Caco-2 (cell line): ENCODE data around the gene PAXIP1. TPM values are rescaled to one million over a fixed set of nuclear protein-coding genes. Genes with fewer than 3 reads are reported as not detected.

ENCODE experiments used
- BruUV-seq: library from RNA; stranded (reverse); fragments of 400-500 nt; replicated peaks from 2 replicates; lab custom pipeline; 2021; lab: Mats Ljungman, UMichigan
- CTCF ChIA-PET: fragments of 300-600 bp; sonication (Branson Sonifier 250); formaldehyde crosslinking; loops from one replicate; lab custom pipeline; 2022; ENCODE audit warnings: antibody characterized with exemption; lab: Charles Lee
- POLR2A ChIA-PET: fragments of 300-600 bp; sonication (Branson Sonifier 250); formaldehyde crosslinking; loops from one replicate; lab custom pipeline; 2022; ENCODE audit warnings: antibody characterized with exemption; lab: Charles Lee
- DNase-seq, 2 experiments: peaks; one replicate each; pipeline versions ENCODE4 v3.0.0 to v3.0.0-alpha.2; 2020 to 2022
- H3K27me3 ChIP-seq: replicated peaks from 2 replicates; pipeline ENCODE4 v1.6.0; 2011; ENCODE audit warnings: low read length; ENCODE audit not compliant: control insufficient read depth, insufficient read depth
- H3K36me3 ChIP-seq: 2 replicates; pipeline ENCODE4 v1.5.1; 2011; ENCODE audit warnings: low read length; ENCODE audit not compliant: control insufficient read depth, insufficient read depth
- H3K4me1 ChIP-seq: fragments of 250-450 bp; sonication (Bioruptor Pico); 2 replicates; pipeline ENCODE4 v1.5.1; 2020; ENCODE audit warnings: mild to moderate bottlenecking
- H3K4me3 ChIP-seq: 2 replicates; pipeline ENCODE4 v1.5.1; 2011; ENCODE audit warnings: low read depth, mild to moderate bottlenecking, control low read depth, low read length
- H3K9me3 ChIP-seq: fragments of 250-450 bp; sonication (Bioruptor Pico); 2 replicates; pipeline ENCODE4 v1.5.1; 2020; ENCODE audit warnings: mild to moderate bottlenecking, moderate library complexity
- H3K27ac Mint-ChIP-seq: one replicate; pipeline ENCODE4 v1.8.0; 2022; ENCODE audit warnings: mixed read lengths; ENCODE audit not compliant: unreplicated experiment
- H3K27me3 Mint-ChIP-seq: one replicate; pipeline ENCODE4 v1.8.0; 2022; ENCODE audit warnings: mixed read lengths; ENCODE audit not compliant: insufficient read depth, unreplicated experiment
- H3K36me3 Mint-ChIP-seq: one replicate; pipeline ENCODE4 v1.8.0; 2022; ENCODE audit warnings: mild to moderate bottlenecking, mixed read lengths; ENCODE audit not compliant: insufficient read depth, unreplicated experiment
- H3K4me1 Mint-ChIP-seq: one replicate; pipeline ENCODE4 v1.8.0; 2022; ENCODE audit warnings: low read depth, mixed read lengths; ENCODE audit not compliant: unreplicated experiment
- H3K4me3 Mint-ChIP-seq: one replicate; pipeline ENCODE4 v1.8.0; 2022; ENCODE audit warnings: mild to moderate bottlenecking, moderate library complexity, mixed read lengths; ENCODE audit not compliant: unreplicated experiment
- H3K9me3 Mint-ChIP-seq: one replicate; pipeline ENCODE4 v1.8.0; 2022; ENCODE audit warnings: mixed read lengths; ENCODE audit not compliant: unreplicated experiment
- CTCF ChIP-seq, 2 experiments: fragments of 200-600 bp in 1 of 2; IDR thresholded peaks; 1 replicate in 1 of 2; 2 replicates in 1 of 2; pipeline versions ENCODE4 v1.5.1 to v1.8.0; 2011 to 2022; ENCODE audit warnings: antibody characterized with exemption in 1 of 2, control low read depth in 1 of 2, inconsistent platforms in 1 of 2, low read depth in 1 of 2, low read length in 1 of 2, mild to moderate bottlenecking in 1 of 2, moderate library complexity in 1 of 2; ENCODE audit not compliant: insufficient read depth in 1 of 2, severe bottlenecking in 1 of 2, unreplicated experiment in 1 of 2
- intact Hi-C: fragments of 100-400 bp; cut with micrococcal nuclease; formaldehyde crosslinking; loops from one replicate; pipeline ENCODE4 v1.10.0; 2022; ENCODE audit not compliant: unreplicated experiment
- total RNA-seq: library from RNA; stranded (reverse); gene quantifications from 2 replicates; pipeline ENCODE4 v1.2.3, GENCODE V29; 2022

The PAXIP1 gene
- total RNA-seq, 1 experiment from 2014 or later = 31.5 TPM

- Histone ChIP-seq H3K36me3 (no peaks in the 10 kb centered on the region), H3K4me1 (no peaks in the 10 kb centered on the region), H3K9me3 (peaks cover 15% of the 10 kb centered on the region), H3K4me3 (no peak overlapping the region), H3K27me3 (no peaks in the 10 kb centered on the region)
- H3K27ac Mint-ChIP-seq = no peak overlapping the region
- H3K36me3 Mint-ChIP-seq = peaks cover 6% of the 10 kb centered on the region
- no peaks in the 10 kb centered on the region for H3K4me1 Mint-ChIP-seq
- TF ChIP-seq CTCF (IDR thresholded peaks at IDR 0.05; ENCODE audit: insufficient read depth in 1 of 2, low read depth in 1 of 2, low read length in 1 of 2, severe bottlenecking in 1 of 2, unreplicated experiment in 1 of 2) = no peak
- ChIA-PET POLR2A (no interaction called here), CTCF (no interaction called here)
- no TSS peak for BruUV-seq
- peaks cover 32% of the 10 kb centered on the region for H3K9me3 Mint-ChIP-seq
- no peak for DNase-seq
- intact Hi-C loops = loop anchor here (5.0 to 10.0 kb wide), 2 partner anchors 41 to 77 kb away; no protein-coding TSS in a partner anchor
- H3K27me3 Mint-ChIP-seq = no peaks in the 10 kb centered on the region
- no peak overlapping the region for H3K4me3 Mint-ChIP-seq
Observed at GRCh38 chr7:154911411-154911810, 91.5 kb downstream of the PAXIP1 start.

- CTCF ChIA-PET = no interaction called here
Observed at GRCh38 chr7:154910977-154911376, 91.9 kb downstream of the PAXIP1 start.

GRCh38 chr7:154910125-154910524, 92.8 kb downstream of the PAXIP1 start:
- no peaks in the 10 kb centered on the region for H3K27me3 ChIP-seq
- DNase-seq = no peak
- ChIA-PET POLR2A (no interaction called here), CTCF (no interaction called here)
- H3K36me3 Mint-ChIP-seq = peaks cover 6% of the 10 kb centered on the region
- no TSS peak for BruUV-seq
- no peak overlapping the region for H3K27ac Mint-ChIP-seq
- H3K27me3 Mint-ChIP-seq = no peaks in the 10 kb centered on the region
- H3K4me3 ChIP-seq = no peak overlapping the region
- H3K9me3 Mint-ChIP-seq = peaks cover 32% of the 10 kb centered on the region
- H3K4me1 Mint-ChIP-seq = no peaks in the 10 kb centered on the region
- no peak overlapping the region for H3K4me3 Mint-ChIP-seq
- no peaks in the 10 kb centered on the region for H3K4me1 ChIP-seq
- no peaks in the 10 kb centered on the region for H3K36me3 ChIP-seq
- peaks cover 15% of the 10 kb centered on the region for H3K9me3 ChIP-seq
- no peak for TF ChIP-seq CTCF (IDR thresholded peaks at IDR 0.05; ENCODE audit: insufficient read depth in 1 of 2, low read depth in 1 of 2, low read length in 1 of 2, severe bottlenecking in 1 of 2, unreplicated experiment in 1 of 2)
- intact Hi-C loops = loop anchor here (5.0 to 10.0 kb wide), 2 partner anchors 42 to 75 kb away; no protein-coding TSS in a partner anchor

More at GRCh38 chr7:154910977-154911376, 91.9 kb downstream of the PAXIP1 start:
- intact Hi-C loops = loop anchor here (5.0 to 10.0 kb wide), 2 partner anchors 41 to 76 kb away; no protein-coding TSS in a partner anchor
- Mint-ChIP-seq H3K36me3 (peaks cover 6% of the 10 kb centered on the region), H3K27me3 (no peaks in the 10 kb centered on the region), H3K9me3 (peaks cover 32% of the 10 kb centered on the region), H3K4me3 (no peak overlapping the region), H3K4me1 (no peaks in the 10 kb centered on the region), H3K27ac (no peak overlapping the region)
- no peak for TF ChIP-seq CTCF (IDR thresholded peaks at IDR 0.05; ENCODE audit: insufficient read depth in 1 of 2, low read depth in 1 of 2, low read length in 1 of 2, severe bottlenecking in 1 of 2, unreplicated experiment in 1 of 2)
- POLR2A ChIA-PET = no interaction called here
- no peaks in the 10 kb centered on the region for H3K4me1 ChIP-seq
- H3K4me3 ChIP-seq = no peak overlapping the region
- no peaks in the 10 kb centered on the region for H3K36me3 ChIP-seq
- no peaks in the 10 kb centered on the region for H3K27me3 ChIP-seq
- no peak for DNase-seq
- H3K9me3 ChIP-seq = peaks cover 15% of the 10 kb centered on the region
- no TSS peak for BruUV-seq
